Body of pancreas (tissue), 4 donors: ENCODE measurements around the gene UBP1.

Experiments
- POLR2A ChIP-seq, 3 donors: fragments of 450-650 bp; IDR thresholded peaks; one replicate each; pipeline ENCODE4 v1.6.1; 2016; ENCODE audit warnings: antibody characterized with exemption in 3 of 3, mild to moderate bottlenecking in 2 of 3
- TF ChIP-seq, protein P1 (sequence below), 7 experiments: fragments of 450-650 bp in 4 of 7; fragments of 200-600 bp in 3 of 7; sonication (generic) in 3 of 7; IDR thresholded peaks; one replicate each; pipeline ENCODE4 v1.5.1; 2016 to 2019; ENCODE audit warnings: antibody characterized with exemption in 7 of 7

DNA sequence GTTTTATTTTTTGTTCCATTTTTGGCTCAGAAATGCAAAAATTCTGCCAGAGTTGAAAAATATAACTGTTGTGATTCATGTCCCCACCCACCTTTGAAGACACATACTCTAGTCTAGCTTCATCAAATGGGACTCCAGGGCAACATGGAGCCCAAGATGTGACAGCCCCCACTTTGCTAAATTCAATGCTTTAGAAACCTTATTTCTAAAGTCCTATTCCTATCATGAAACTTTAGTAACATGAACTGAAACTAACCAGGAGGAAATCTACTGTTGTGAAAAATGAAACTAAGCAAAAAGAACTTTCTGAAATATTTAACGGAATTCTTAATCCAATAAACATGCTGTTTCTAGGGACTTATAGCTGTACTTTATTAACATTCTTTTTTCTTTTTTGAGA lies 20.3 kb downstream of the UBP1 start:
- no peak for TF ChIP-seq POLR2A (IDR thresholded peaks at IDR 0.05)
- TF ChIP-seq, protein P1, sequence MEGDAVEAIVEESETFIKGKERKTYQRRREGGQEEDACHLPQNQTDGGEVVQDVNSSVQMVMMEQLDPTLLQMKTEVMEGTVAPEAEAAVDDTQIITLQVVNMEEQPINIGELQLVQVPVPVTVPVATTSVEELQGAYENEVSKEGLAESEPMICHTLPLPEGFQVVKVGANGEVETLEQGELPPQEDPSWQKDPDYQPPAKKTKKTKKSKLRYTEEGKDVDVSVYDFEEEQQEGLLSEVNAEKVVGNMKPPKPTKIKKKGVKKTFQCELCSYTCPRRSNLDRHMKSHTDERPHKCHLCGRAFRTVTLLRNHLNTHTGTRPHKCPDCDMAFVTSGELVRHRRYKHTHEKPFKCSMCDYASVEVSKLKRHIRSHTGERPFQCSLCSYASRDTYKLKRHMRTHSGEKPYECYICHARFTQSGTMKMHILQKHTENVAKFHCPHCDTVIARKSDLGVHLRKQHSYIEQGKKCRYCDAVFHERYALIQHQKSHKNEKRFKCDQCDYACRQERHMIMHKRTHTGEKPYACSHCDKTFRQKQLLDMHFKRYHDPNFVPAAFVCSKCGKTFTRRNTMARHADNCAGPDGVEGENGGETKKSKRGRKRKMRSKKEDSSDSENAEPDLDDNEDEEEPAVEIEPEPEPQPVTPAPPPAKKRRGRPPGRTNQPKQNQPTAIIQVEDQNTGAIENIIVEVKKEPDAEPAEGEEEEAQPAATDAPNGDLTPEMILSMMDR (IDR thresholded peaks at IDR 0.05), result no peak
